ENCODE data around the gene LIPC.

The LIPC gene

GRCh38 chr15:58593870-58594269 is 162.1 kb downstream of the LIPC start:
- Histone ChIP-seq H3F3A (ENCODE audit: insufficient read depth, low read length) (peaks cover 10% of the 10 kb centered on the region; the same call in 1 of the 2 replicates), H3K9ac (ENCODE audit: low read length) (no peak overlapping the region), H3K36me3 (replicated peaks; ENCODE audit: insufficient read depth, low read length) (no peaks in the 10 kb centered on the region; the same call in 1 of the 2 replicates), H3K4me1 (ENCODE audit: low read length) (peaks cover 25% of the 10 kb centered on the region), H3K79me2 (ENCODE audit: low read length) (no peaks in the 10 kb centered on the region), H2AFZ (ENCODE audit: low read length) (no peak overlapping the region), H4K20me1 (ENCODE audit: insufficient read depth, low read length) (no peaks in the 10 kb centered on the region), H3K9me3 (replicated peaks; ENCODE audit: insufficient read depth, low read length) (no peaks in the 10 kb centered on the region), H3K27me3 (replicated peaks; ENCODE audit: insufficient read depth, low read length) (no peaks in the 10 kb centered on the region), H3K9me2 (replicated peaks; ENCODE audit: insufficient read depth, low read length) (no peaks in the 10 kb centered on the region), H3K27ac (ENCODE audit: low read length) (peak overlapping the region; percentile 17; the same call in 1 of the 2 replicates), H3K4me3 (ENCODE audit: low read length) (no peak overlapping the region), H3K4me2 (ENCODE audit: low read depth, low read length) (peak overlapping the region; percentile 21; the same call in 1 of the 2 replicates)
- TF ChIP-seq EZH2phosphoT487 (IDR thresholded peaks at IDR 0.05; ENCODE audit: low read length) (no peak), EZH2 (optimal IDR thresholded peaks at IDR 0.05; ENCODE audit: low read depth, low read length) (no peak), CTCF (IDR thresholded peaks at IDR 0.05; ENCODE audit: low read length) (no peak)
- peak; percentile 53 for DNase-seq

DNA sequence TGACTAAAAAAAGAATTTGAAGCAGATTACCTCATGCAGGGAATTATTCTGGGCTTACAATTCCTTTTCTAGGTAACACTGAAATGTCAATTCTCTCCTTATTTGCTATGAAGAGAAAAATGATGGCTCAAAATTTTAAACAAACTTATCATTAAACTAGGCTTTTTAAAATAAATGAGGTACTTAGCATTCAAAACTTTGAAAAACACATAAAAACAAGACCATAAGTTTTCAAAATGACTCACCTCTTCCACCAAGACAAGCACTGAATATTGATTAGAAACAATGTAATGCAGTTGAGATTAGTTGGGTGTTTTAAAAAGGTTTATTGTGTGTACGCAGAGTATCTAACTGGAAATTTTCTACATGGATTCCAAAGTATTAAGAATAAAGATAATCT is 163.1 kb downstream of the LIPC start:
- H3K4me2 ChIP-seq (ENCODE audit: low read depth, low read length) = no peak overlapping the region
- H3K9me3 ChIP-seq (replicated peaks; ENCODE audit: insufficient read depth, low read length) = no peaks in the 10 kb centered on the region
- no peak overlapping the region for H3K4me3 ChIP-seq (ENCODE audit: low read length)
- H3K27me3 ChIP-seq (replicated peaks; ENCODE audit: insufficient read depth, low read length) = no peaks in the 10 kb centered on the region
- H3K9me2 ChIP-seq (replicated peaks; ENCODE audit: insufficient read depth, low read length) = no peaks in the 10 kb centered on the region
- H3K9ac ChIP-seq (ENCODE audit: low read length) = no peak overlapping the region
- TF ChIP-seq EZH2 (optimal IDR thresholded peaks at IDR 0.05; ENCODE audit: low read depth, low read length) (no peak), EZH2phosphoT487 (IDR thresholded peaks at IDR 0.05; ENCODE audit: low read length) (no peak), CTCF (IDR thresholded peaks at IDR 0.05; ENCODE audit: low read length) (no peak)
- H3K79me2 ChIP-seq (ENCODE audit: low read length) = no peaks in the 10 kb centered on the region
- no peaks in the 10 kb centered on the region; the same call in 1 of the 2 replicates for H3K36me3 ChIP-seq (replicated peaks; ENCODE audit: insufficient read depth, low read length)
- peaks cover 25% of the 10 kb centered on the region for H3K4me1 ChIP-seq (ENCODE audit: low read length)
- no peak overlapping the region for H3K27ac ChIP-seq (ENCODE audit: low read length)
- peaks cover 10% of the 10 kb centered on the region; the same call in 1 of the 2 replicates for H3F3A ChIP-seq (ENCODE audit: insufficient read depth, low read length)
- H4K20me1 ChIP-seq (ENCODE audit: insufficient read depth, low read length) = no peaks in the 10 kb centered on the region
- no peak overlapping the region for H2AFZ ChIP-seq (ENCODE audit: low read length)
- DNase-seq = no peak

- no peaks in the 10 kb centered on the region for H3K9me3 ChIP-seq (replicated peaks; ENCODE audit: insufficient read depth, low read length)
- H3K4me3 ChIP-seq (ENCODE audit: low read length) = no peak overlapping the region
- peaks cover 25% of the 10 kb centered on the region for H3K4me1 ChIP-seq (ENCODE audit: low read length)
- H2AFZ ChIP-seq (ENCODE audit: low read length) = no peak overlapping the region
- TF ChIP-seq EZH2 (optimal IDR thresholded peaks at IDR 0.05; ENCODE audit: low read depth, low read length) (no peak), CTCF (IDR thresholded peaks at IDR 0.05; ENCODE audit: low read length) (no peak), EZH2phosphoT487 (IDR thresholded peaks at IDR 0.05; ENCODE audit: low read length) (no peak)
- peaks cover 10% of the 10 kb centered on the region; the same call in 1 of the 2 replicates for H3F3A ChIP-seq (ENCODE audit: insufficient read depth, low read length)
- H3K9me2 ChIP-seq (replicated peaks; ENCODE audit: insufficient read depth, low read length) = no peaks in the 10 kb centered on the region
- no peaks in the 10 kb centered on the region for H4K20me1 ChIP-seq (ENCODE audit: insufficient read depth, low read length)
- H3K79me2 ChIP-seq (ENCODE audit: low read length) = no peaks in the 10 kb centered on the region
- no peak overlapping the region for H3K9ac ChIP-seq (ENCODE audit: low read length)
- H3K36me3 ChIP-seq (replicated peaks; ENCODE audit: insufficient read depth, low read length) = no peaks in the 10 kb centered on the region; the same call in 1 of the 2 replicates
- H3K4me2 ChIP-seq (ENCODE audit: low read depth, low read length) = no peak overlapping the region
- no peaks in the 10 kb centered on the region for H3K27me3 ChIP-seq (replicated peaks; ENCODE audit: insufficient read depth, low read length)
- no peak overlapping the region for H3K27ac ChIP-seq (ENCODE audit: low read length)
- no peak for DNase-seq
Observed at GRCh38 chr15:58595516-58596263, 163.9 kb downstream of the LIPC start.
